HCT116 (cell line): ENCODE results near the gene RAB36.

Source experiments
- CTCF ChIP-seq, 3 experiments: fragments of 200-600 bp in 1 of 3; sonication (generic) in 1 of 3; IDR thresholded peaks in 2 of 3; conservative IDR thresholded peaks in 1 of 3; 2 replicates each; pipeline ENCODE4 v1.5.1; 2012 to 2017; ENCODE audit warnings: low read depth in 2 of 3, low read length in 2 of 3, antibody characterized with exemption in 1 of 3, borderline replicate concordance in 1 of 3, control low read depth in 1 of 3, mild to moderate bottlenecking in 1 of 3, mixed read lengths in 1 of 3, mixed run types in 1 of 3, moderate library complexity in 1 of 3; ENCODE audit not compliant: insufficient read depth in 1 of 3
- EGR1 ChIP-seq: IDR thresholded peaks from 2 replicates; pipeline ENCODE4 v1.6.1; 2012; ENCODE audit warnings: low read depth
- EZH2phosphoT487 ChIP-seq: fragments of 200-600 bp; IDR thresholded peaks from 2 replicates; pipeline ENCODE4 v1.6.1; 2018; ENCODE audit warnings: antibody characterized with exemption, borderline replicate concordance
- JUND ChIP-seq: IDR thresholded peaks from 2 replicates; pipeline ENCODE4 v1.6.1; 2012
- POLR2A ChIP-seq: IDR thresholded peaks from 2 replicates; pipeline ENCODE4 v1.7.0; 2011; ENCODE audit warnings: borderline replicate concordance; ENCODE audit not compliant: insufficient read depth, insufficient read length; ENCODE audit errors: extremely low read depth
- POLR2AphosphoS5 ChIP-seq: IDR thresholded peaks from 2 replicates; pipeline ENCODE4 v1.6.1; 2011; ENCODE audit warnings: mild to moderate bottlenecking, low read depth, low read length, moderate library complexity
- ZFX ChIP-seq: fragments of 450-650 bp; IDR thresholded peaks from 2 replicates; pipeline ENCODE4 v1.6.1; 2017

GRCh38 chr22:23152238-23153114, 7.2 kb downstream of the RAB36 start:
- TF ChIP-seq JUND (no peak), CTCF (IDR thresholded peaks at IDR 0.05 in 2 of 3, conservative IDR thresholded peaks at IDR 0.05 in 1 of 3; ENCODE audit: borderline replicate concordance in 1 of 3, insufficient read depth in 1 of 3, low read depth in 2 of 3, low read length in 2 of 3) (no peak), ZFX (no peak), EZH2phosphoT487 (no peak), POLR2AphosphoS5 (no peak), POLR2A (no peak), EGR1 (no peak)
